ENCODE results near the gene AGT. TPM values are rescaled to one million over a fixed set of nuclear protein-coding genes. Genes with fewer than 3 reads are reported as not detected.

AGT gene
- polyA plus RNA-seq, 2 of the 4 experiments (the other 2 are of a cell fraction): 0.06 to 0.18 TPM

GRCh38 chr1:230696218-230696617 lies 17.7 kb downstream of the AGT start (continued):
- TF ChIP-seq CEBPB (IDR thresholded peaks at IDR 0.05): no peak

GRCh38 chr1:230694991-230695390 lies 18.9 kb downstream of the AGT start:
- TF ChIP-seq ESRRA (IDR thresholded peaks at IDR 0.05; ENCODE audit: borderline replicate concordance, low read length) (no peak), BHLHE40 (IDR thresholded peaks at IDR 0.05; ENCODE audit: low read depth, low read length) (no peak), HEYL (CRISPR knock-in tag; IDR thresholded peaks at IDR 0.05) (no peak), JUNB (IDR thresholded peaks at IDR 0.05) (no peak), HES2 (IDR thresholded peaks at IDR 0.05) (no peak)
- H3K4me2 ChIP-seq: no peak overlapping the region
- ATAC-seq (peak; percentile 8 to 18; a peak in 1 of 6 replicates), DNase-seq (ENCODE audit: low read depth in 1 of 2, low spot score in 1 of 2) (no peak), FAIRE-seq (no peak)
- no peak overlapping the region for H3K4me3 ChIP-seq
- POLR2A ChIA-PET: no interaction called here
- no peak overlapping the region for H3K27ac ChIP-seq
- WGBS (ENCODE audit: missing lambda C conversion rate): 99% methylated on average over 4 of the region's 4 CpGs
- CTCF ChIA-PET: interaction anchor here (0.9 to 1.4 kb wide), 2 partner anchors 9 to 16 kb away, joined by 3 read pairs; no protein-coding TSS in a partner anchor
- no peaks in the 10 kb centered on the region for H3K4me1 ChIP-seq
- H3K9me3 ChIP-seq: no peaks in the 10 kb centered on the region

- Histone ChIP-seq H3K27ac (no peak overlapping the region), H3K4me1 (no peaks in the 10 kb centered on the region), H3K4me2 (no peak overlapping the region), H3K4me3 (no peak overlapping the region), H3K9me3 (no peaks in the 10 kb centered on the region)
- ATAC-seq (peak; percentile 33 to 52; a peak in 4 of 6 replicates), DNase-seq (ENCODE audit: low read depth in 1 of 2, low spot score in 1 of 2) (no peak), FAIRE-seq (no peak)
- POLR2A ChIA-PET: no interaction called here
- WGBS (ENCODE audit: missing lambda C conversion rate): 79% methylated on average over 4 of the region's 4 CpGs
- CTCF ChIA-PET: no interaction called here
- TF ChIP-seq ZFP36 (IDR thresholded peaks at IDR 0.05; ENCODE audit: borderline replicate concordance, partially characterized antibody): no peak
Measured at GRCh38 chr1:230694464-230694863, 19.5 kb downstream of the AGT start.

GRCh38 chr1:230693777-230694176 lies 20.1 kb downstream of the AGT start:
- Histone ChIP-seq H3K27ac (no peak overlapping the region), H3K9me3 (no peaks in the 10 kb centered on the region), H3K4me3 (no peak overlapping the region), H3K4me2 (no peak overlapping the region), H3K4me1 (no peaks in the 10 kb centered on the region)
- FAIRE-seq (no peak), DNase-seq (ENCODE audit: low read depth in 1 of 2, low spot score in 1 of 2) (no peak), ATAC-seq (no peak)
- TF ChIP-seq CBX2 (IDR thresholded peaks at IDR 0.05; ENCODE audit: borderline replicate concordance, low read depth): no peak
- TF ChIP-seq FOSL2 (IDR thresholded peaks at IDR 0.05): no peak
- no peak for TF ChIP-seq FOSL2 (CRISPR knock-in tag; IDR thresholded peaks at IDR 0.05)
- no peak for TF ChIP-seq BCL3 (IDR thresholded peaks at IDR 0.05)
- no peak for TF ChIP-seq EP300 (IDR thresholded peaks at IDR 0.05)
- no peak for TF ChIP-seq CBX8 (IDR thresholded peaks at IDR 0.05)
- no peak for TF ChIP-seq EHF (CRISPR knock-in tag; IDR thresholded peaks at IDR 0.05)
- TF ChIP-seq SMC3 (IDR thresholded peaks at IDR 0.05): no peak
- TF ChIP-seq REST (IDR thresholded peaks at IDR 0.05): no peak
- no peak for TF ChIP-seq NFE2L2 (conservative IDR thresholded peaks at IDR 0.05; ENCODE audit: low read length)
- TF ChIP-seq ZNF302 (CRISPR knock-in tag; IDR thresholded peaks at IDR 0.05): no peak
- TF ChIP-seq ZFP36 (IDR thresholded peaks at IDR 0.05; ENCODE audit: borderline replicate concordance, partially characterized antibody): no peak
- no peak for TF ChIP-seq KDM1A (IDR thresholded peaks at IDR 0.05; ENCODE audit: low read depth)
- TF ChIP-seq ELK1 (IDR thresholded peaks at IDR 0.05; ENCODE audit: low read depth, low read length): no peak
- TF ChIP-seq ZSCAN20 (CRISPR knock-in tag; IDR thresholded peaks at IDR 0.05): no peak
- no peak for TF ChIP-seq E2F6 (IDR thresholded peaks at IDR 0.05; ENCODE audit: borderline replicate concordance, low read depth)
- TF ChIP-seq FOSB (CRISPR knock-in tag; IDR thresholded peaks at IDR 0.05): no peak
- no peak for TF ChIP-seq TFCP2L1 (CRISPR knock-in tag; IDR thresholded peaks at IDR 0.05)
- no peak for TF ChIP-seq JUNB (IDR thresholded peaks at IDR 0.05)
- no peak for TF ChIP-seq USF2 (IDR thresholded peaks at IDR 0.05)
- CTCF ChIA-PET: no interaction called here
- WGBS (ENCODE audit: missing lambda C conversion rate): 85% methylated on average over 8 of the region's 8 CpGs
- POLR2A ChIA-PET: no interaction called here

Data from A549 (cell line).